ENCODE data around the gene CTU1. TPM values are rescaled to one million over a fixed set of nuclear protein-coding genes. Genes with fewer than 3 reads are reported as not detected.

Gene CTU1
- total and polyA plus RNA-seq, 9 donors: 2.7 to 4.8 (median 3.4) TPM

GRCh38 chr19:51135986-51136762, 28.0 kb upstream of the CTU1 start:
- H3K4me3 ChIP-seq (ENCODE audit: low read length): no peak overlapping the region
- WGBS (ENCODE audit: insufficient coverage): 75% methylated on average over 3 of the region's 8 CpGs
- peaks cover 10% of the 10 kb centered on the region for H3K4me1 ChIP-seq (ENCODE audit: control insufficient read depth, insufficient read depth, low read length)
- no peaks in the 10 kb centered on the region for H3K36me3 ChIP-seq (ENCODE audit: control insufficient read depth, insufficient read depth, low read length)
- no peaks in the 10 kb centered on the region for H3K27me3 ChIP-seq (ENCODE audit: control insufficient read depth, insufficient read depth, low read length)
- H3K27ac ChIP-seq (ENCODE audit: low read length): no peak overlapping the region
- no peak for DNase-seq
- H3K9me3 ChIP-seq (replicated peaks; ENCODE audit: control insufficient read depth, low read depth, low read length): no peaks in the 10 kb centered on the region

GRCh38 chr19:51135004-51135403, 26.8 kb upstream of the CTU1 start:
- no CpG with 5 or more reads among the region's 5 CpGs for WGBS (ENCODE audit: insufficient coverage)

GRCh38 chr19:51131780-51132680, 23.8 kb upstream of the CTU1 start:
- Histone ChIP-seq H3K4me1 (ENCODE audit: control insufficient read depth, insufficient read depth, low read length) (peaks cover 18% of the 10 kb centered on the region), H3K27me3 (ENCODE audit: control insufficient read depth, insufficient read depth, low read length) (no peaks in the 10 kb centered on the region), H3K27ac (ENCODE audit: low read length) (no peak overlapping the region)

More at GRCh38 chr19:51135004-51135403, 26.8 kb upstream of the CTU1 start:
- Histone ChIP-seq H3K27ac (ENCODE audit: low read length) (no peak overlapping the region), H3K9me3 (replicated peaks; ENCODE audit: control insufficient read depth, low read depth, low read length) (no peaks in the 10 kb centered on the region), H3K4me1 (ENCODE audit: control insufficient read depth, insufficient read depth, low read length) (peaks cover 10% of the 10 kb centered on the region), H3K27me3 (ENCODE audit: control insufficient read depth, insufficient read depth, low read length) (no peaks in the 10 kb centered on the region), H3K4me3 (ENCODE audit: low read length) (no peak overlapping the region), H3K36me3 (ENCODE audit: control insufficient read depth, insufficient read depth, low read length) (no peaks in the 10 kb centered on the region)
- DNase-seq: no peak

GRCh38 chr19:51129716-51130115, 21.5 kb upstream of the CTU1 start:
- peaks cover 18% of the 10 kb centered on the region for H3K4me1 ChIP-seq (ENCODE audit: control insufficient read depth, insufficient read depth, low read length)

More at GRCh38 chr19:51131780-51132680, 23.8 kb upstream of the CTU1 start:
- 58% methylated on average over 18 of the region's 24 CpGs for whole genome bisulfite sequencing (ENCODE audit: insufficient coverage)
- DNase-seq: peak; percentile 50
- no peaks in the 10 kb centered on the region for H3K36me3 ChIP-seq (ENCODE audit: control insufficient read depth, insufficient read depth, low read length)
- no peaks in the 10 kb centered on the region for H3K9me3 ChIP-seq (replicated peaks; ENCODE audit: control insufficient read depth, low read depth, low read length)
- H3K4me3 ChIP-seq (ENCODE audit: low read length): no peak overlapping the region

GRCh38 chr19:51128227-51128626, 20.0 kb upstream of the CTU1 start:
- 87% methylated on average over 6 of the region's 7 CpGs for WGBS (ENCODE audit: insufficient coverage)
- Histone ChIP-seq H3K27ac (ENCODE audit: low read length) (peak overlapping the region; percentile 49), H3K27me3 (ENCODE audit: control insufficient read depth, insufficient read depth, low read length) (no peaks in the 10 kb centered on the region)

More at GRCh38 chr19:51129716-51130115, 21.5 kb upstream of the CTU1 start:
- DNase-seq: no peak
- H3K4me3 ChIP-seq (ENCODE audit: low read length): no peak overlapping the region
- H3K9me3 ChIP-seq (replicated peaks; ENCODE audit: control insufficient read depth, low read depth, low read length): no peaks in the 10 kb centered on the region
- no peaks in the 10 kb centered on the region for H3K36me3 ChIP-seq (ENCODE audit: control insufficient read depth, insufficient read depth, low read length)
- no peak overlapping the region for H3K27ac ChIP-seq (ENCODE audit: low read length)
- H3K27me3 ChIP-seq (ENCODE audit: control insufficient read depth, insufficient read depth, low read length): no peaks in the 10 kb centered on the region
- 89% methylated on average over 1 of the region's 8 CpGs for WGBS (ENCODE audit: insufficient coverage)

GRCh38 chr19:51127755-51128154, 19.5 kb upstream of the CTU1 start:
- DNase-seq: peak; percentile 65
- WGBS (ENCODE audit: insufficient coverage): 71% methylated on average over 2 of the region's 4 CpGs
- peak overlapping the region; percentile 49 for H3K27ac ChIP-seq (ENCODE audit: low read length)

More at GRCh38 chr19:51128227-51128626, 20.0 kb upstream of the CTU1 start:
- Histone ChIP-seq H3K4me1 (ENCODE audit: control insufficient read depth, insufficient read depth, low read length) (peaks cover 21% of the 10 kb centered on the region), H3K9me3 (replicated peaks; ENCODE audit: control insufficient read depth, low read depth, low read length) (no peaks in the 10 kb centered on the region), H3K4me3 (ENCODE audit: low read length) (no peak overlapping the region), H3K36me3 (ENCODE audit: control insufficient read depth, insufficient read depth, low read length) (no peaks in the 10 kb centered on the region)
- DNase-seq: no peak

GRCh38 chr19:51127032-51127431, 18.8 kb upstream of the CTU1 start:
- no peaks in the 10 kb centered on the region for H3K27me3 ChIP-seq (ENCODE audit: control insufficient read depth, insufficient read depth, low read length)
- no peak overlapping the region for H3K27ac ChIP-seq (ENCODE audit: low read length)
- peaks cover 18% of the 10 kb centered on the region for H3K4me1 ChIP-seq (ENCODE audit: control insufficient read depth, insufficient read depth, low read length)
- H3K4me3 ChIP-seq (ENCODE audit: low read length): no peak overlapping the region
- DNase-seq: no peak
- no peaks in the 10 kb centered on the region for H3K9me3 ChIP-seq (replicated peaks; ENCODE audit: control insufficient read depth, low read depth, low read length)
- 88% methylated on average over 1 of the region's 6 CpGs for WGBS (ENCODE audit: insufficient coverage)
- H3K36me3 ChIP-seq (ENCODE audit: control insufficient read depth, insufficient read depth, low read length): no peaks in the 10 kb centered on the region

More at GRCh38 chr19:51127755-51128154, 19.5 kb upstream of the CTU1 start:
- peaks cover 21% of the 10 kb centered on the region for H3K4me1 ChIP-seq (ENCODE audit: control insufficient read depth, insufficient read depth, low read length)
- H3K27me3 ChIP-seq (ENCODE audit: control insufficient read depth, insufficient read depth, low read length): no peaks in the 10 kb centered on the region
- H3K36me3 ChIP-seq (ENCODE audit: control insufficient read depth, insufficient read depth, low read length): no peaks in the 10 kb centered on the region
- H3K4me3 ChIP-seq (ENCODE audit: low read length): no peak overlapping the region
- H3K9me3 ChIP-seq (replicated peaks; ENCODE audit: control insufficient read depth, low read depth, low read length): no peaks in the 10 kb centered on the region

- H3K4me3 ChIP-seq (ENCODE audit: low read length): no peak overlapping the region
- H3K36me3 ChIP-seq (ENCODE audit: control insufficient read depth, insufficient read depth, low read length): no peaks in the 10 kb centered on the region
- 93% methylated on average over 14 of the region's 16 CpGs for WGBS (ENCODE audit: insufficient coverage)
- no peaks in the 10 kb centered on the region for H3K27me3 ChIP-seq (ENCODE audit: control insufficient read depth, insufficient read depth, low read length)
- no peak for DNase-seq
- H3K4me1 ChIP-seq (ENCODE audit: control insufficient read depth, insufficient read depth, low read length): peaks cover 15% of the 10 kb centered on the region
- peak overlapping the region; percentile 3 for H3K27ac ChIP-seq (ENCODE audit: low read length)
- no peaks in the 10 kb centered on the region for H3K9me3 ChIP-seq (replicated peaks; ENCODE audit: control insufficient read depth, low read depth, low read length)
Observed at GRCh38 chr19:51125421-51126075, 17.3 kb upstream of the CTU1 start.

GRCh38 chr19:51124729-51125128, 16.5 kb upstream of the CTU1 start, which contains the start of gene SIGLEC9:
Gene SIGLEC9, plus strand, starts transcription at chr19:51124906. Its CDS starts 69 bp downstream, at chr19:51124975.
- no peaks in the 10 kb centered on the region for H3K27me3 ChIP-seq (ENCODE audit: control insufficient read depth, insufficient read depth, low read length)
- no peaks in the 10 kb centered on the region for H3K36me3 ChIP-seq (ENCODE audit: control insufficient read depth, insufficient read depth, low read length)
- no peak within 1 kb of the TSS for H3K4me3 ChIP-seq (ENCODE audit: low read length)
- H3K9me3 ChIP-seq (replicated peaks; ENCODE audit: control insufficient read depth, low read depth, low read length): no peaks in the 10 kb centered on the region
- WGBS (ENCODE audit: insufficient coverage): 61% methylated on average over 13 of the region's 14 CpGs
- H3K4me1 ChIP-seq (ENCODE audit: control insufficient read depth, insufficient read depth, low read length): peaks cover 15% of the 10 kb centered on the region
- peak within 1 kb of the TSS; percentile 3 for H3K27ac ChIP-seq (ENCODE audit: low read length)
- DNase-seq: peak; percentile 69

All from muscle of leg (tissue), 11 donors.